ENCODE data around the gene MPHOSPH9. TPM values are rescaled to one million over a fixed set of nuclear protein-coding genes. Genes with fewer than 3 reads are reported as not detected.

Gene MPHOSPH9
- total RNA-seq, 1 experiment from 2014 or later = 44.9 TPM

Other genes with a start within 250 kb of the MPHOSPH9 start
- 15.2 TPM for gene PITPNM2, start 82.1 kb downstream of the MPHOSPH9 start, total RNA-seq (2021; ENCODE audit: unreplicated experiment)
- 27.0 TPM for gene MTRFR, start 295 bp upstream of the MPHOSPH9 start, total RNA-seq (2021; ENCODE audit: unreplicated experiment)
- gene CDK2AP1, start 38.7 kb upstream of the MPHOSPH9 start, total RNA-seq (2021; ENCODE audit: unreplicated experiment) = 151 TPM
- 43.8 TPM for gene SBNO1, start 131.7 kb upstream of the MPHOSPH9 start, total RNA-seq (2021; ENCODE audit: unreplicated experiment)
- 64.8 TPM for gene KMT5A, start 151.0 kb upstream of the MPHOSPH9 start, total RNA-seq (2021; ENCODE audit: unreplicated experiment)
- gene RILPL2, start 203.5 kb upstream of the MPHOSPH9 start, total RNA-seq (2021; ENCODE audit: unreplicated experiment) = 2.3 TPM
- gene SNRNP35, start 225.0 kb upstream of the MPHOSPH9 start, total RNA-seq (2021; ENCODE audit: unreplicated experiment) = 12.4 TPM

Measured in HCT116 (cell line).